Activated CD4-positive, alpha-beta T cell treated with anti-CD3 and anti-CD28 coated beads, Interleukin-2, amount 50 U/mL, for 1 hour (primary cell): ENCODE results near the gene AUTS2.

Experiments
- DNase-seq: peaks from one replicate; pipeline ENCODE4 v3.0.0-alpha.2; 2020

The AUTS2 gene

DNA sequence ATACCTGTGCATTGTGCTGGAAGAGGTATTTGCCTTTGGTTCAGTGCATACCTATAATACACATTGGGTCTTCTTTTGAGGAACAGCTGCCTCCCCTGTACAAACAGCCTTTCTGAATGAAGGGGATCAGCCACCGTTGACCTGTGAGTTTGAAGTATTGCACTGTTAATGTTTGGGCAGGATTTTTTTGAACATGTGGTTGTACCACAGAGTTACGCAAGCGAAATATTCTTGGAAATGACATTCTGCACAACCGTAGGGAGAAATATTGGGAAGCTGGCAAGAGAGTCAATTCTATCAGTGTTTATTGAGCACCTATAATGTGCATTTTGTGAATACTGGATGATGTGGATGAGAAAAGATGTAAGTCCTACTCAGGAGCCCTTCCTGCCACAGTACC is 270.6 kb downstream of the AUTS2 start:
- DNase-seq, result no peak

DNA sequence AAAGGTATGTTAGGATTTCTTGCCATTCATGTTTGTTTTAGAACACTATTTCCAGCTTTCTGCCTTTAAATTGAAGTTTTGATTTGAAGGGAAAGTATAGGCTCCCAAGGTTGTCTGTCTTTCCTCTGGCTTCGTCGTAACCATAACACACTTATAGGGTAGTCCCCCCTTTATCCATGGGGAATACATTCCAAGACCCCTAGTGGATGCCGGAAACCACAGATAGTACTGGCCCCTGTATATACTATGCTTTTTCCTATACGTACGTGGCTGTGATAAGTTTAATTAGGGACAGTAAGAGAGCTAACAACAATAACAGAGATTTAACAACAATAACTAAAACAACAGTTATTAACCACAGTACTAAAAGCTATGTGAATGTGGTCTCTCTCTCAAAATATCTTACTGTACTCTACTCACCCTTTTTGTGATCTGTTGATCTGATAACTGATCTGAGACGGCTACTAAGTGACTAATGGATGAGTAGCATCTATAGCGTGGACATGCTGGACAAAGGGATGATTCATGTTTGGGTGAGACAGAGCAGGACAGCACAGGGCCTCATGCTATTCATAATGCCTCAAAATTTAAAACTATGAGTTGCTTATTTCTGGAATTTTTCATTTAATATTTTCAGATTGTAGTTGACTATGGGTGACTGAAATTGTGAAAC is 273.1 kb downstream of the AUTS2 start:
- DNase-seq, result no peak

GRCh38 chr7:69871886-69872569 is 273.8 kb downstream of the AUTS2 start:
- DNase-seq, result no peak

DNA sequence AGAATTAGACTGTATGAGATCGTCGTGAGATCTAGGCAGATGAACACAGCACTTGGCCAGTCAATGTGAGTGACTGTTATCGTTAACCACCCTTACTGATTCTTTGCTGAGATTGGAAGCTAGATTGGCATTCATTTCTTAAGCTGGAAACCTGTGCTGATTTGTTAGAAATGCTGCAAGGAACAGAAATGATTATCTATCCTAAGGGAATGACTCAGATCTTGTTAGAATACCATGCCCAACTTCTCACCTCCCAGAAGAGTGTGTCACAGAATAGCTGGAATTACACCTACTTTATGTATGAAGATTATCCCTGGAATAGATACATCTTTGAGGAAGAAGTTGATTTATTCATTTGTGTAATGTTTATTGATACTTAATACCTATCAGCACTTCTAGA is 275.2 kb downstream of the AUTS2 start:
- no peak for DNase-seq

- no peak for DNase-seq
Observed at GRCh38 chr7:69878015-69878414, 279.7 kb downstream of the AUTS2 start.

DNA sequence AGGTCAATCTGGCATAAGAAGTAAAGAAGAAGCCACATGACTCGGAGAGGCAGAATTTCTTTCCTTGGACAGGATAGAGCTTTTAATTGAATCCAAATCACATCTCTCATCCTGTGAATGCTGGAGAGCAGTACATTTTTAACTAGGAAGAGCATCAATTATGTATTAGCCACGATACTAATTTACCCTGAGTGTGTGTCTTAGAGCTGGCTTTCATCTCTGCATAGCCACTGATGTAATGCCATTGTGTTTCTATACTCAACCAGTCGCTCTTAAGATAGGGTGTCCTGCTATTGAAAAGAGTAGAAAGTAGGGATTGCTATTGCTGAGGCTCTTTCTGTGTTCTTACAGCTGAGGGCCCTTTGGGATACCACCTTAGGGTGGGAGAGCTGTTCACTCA is 280.3 kb downstream of the AUTS2 start:
- DNase-seq, result no peak

DNA sequence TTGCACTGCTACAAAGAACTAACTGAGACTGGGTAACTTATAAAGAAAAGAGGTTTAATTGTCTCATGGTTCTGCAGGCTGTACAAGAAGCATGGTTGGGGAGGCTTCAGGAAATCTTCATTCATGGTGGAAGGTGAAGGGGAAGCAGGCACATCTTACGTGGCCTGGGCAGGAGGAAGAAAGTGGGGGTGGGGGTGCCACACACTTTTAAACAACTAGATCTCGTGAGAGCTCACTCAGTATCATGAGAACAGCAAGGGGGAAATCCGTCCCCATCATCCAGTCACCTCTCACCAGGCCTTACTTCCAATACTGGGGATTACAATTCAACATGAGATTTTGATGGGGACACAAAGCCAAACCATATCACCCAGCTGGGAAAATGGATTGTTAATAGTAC is 281.7 kb downstream of the AUTS2 start:
- DNase-seq, result no peak

DNA sequence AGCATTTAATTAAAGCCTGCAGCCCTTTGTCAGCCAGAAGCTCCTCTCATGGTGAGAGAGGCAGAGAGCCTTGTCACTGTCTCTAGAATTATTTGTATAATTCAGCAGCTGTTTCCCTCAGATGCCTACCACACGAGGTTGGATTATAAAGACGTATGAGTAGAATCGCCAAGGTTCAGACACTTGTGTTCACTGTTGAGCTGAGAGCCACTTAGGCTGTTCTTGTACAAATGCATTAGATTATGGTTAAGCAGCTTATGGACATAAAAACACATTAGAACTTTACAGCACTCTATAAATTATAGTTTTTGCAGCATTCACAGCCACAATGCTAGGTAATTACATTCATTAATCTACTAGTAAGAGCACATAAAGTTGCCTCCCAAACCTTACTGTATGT is 282.6 kb downstream of the AUTS2 start:
- DNase-seq, result no peak

- no peak for DNase-seq
Observed at GRCh38 chr7:69882269-69882668, 284.0 kb downstream of the AUTS2 start.

DNA sequence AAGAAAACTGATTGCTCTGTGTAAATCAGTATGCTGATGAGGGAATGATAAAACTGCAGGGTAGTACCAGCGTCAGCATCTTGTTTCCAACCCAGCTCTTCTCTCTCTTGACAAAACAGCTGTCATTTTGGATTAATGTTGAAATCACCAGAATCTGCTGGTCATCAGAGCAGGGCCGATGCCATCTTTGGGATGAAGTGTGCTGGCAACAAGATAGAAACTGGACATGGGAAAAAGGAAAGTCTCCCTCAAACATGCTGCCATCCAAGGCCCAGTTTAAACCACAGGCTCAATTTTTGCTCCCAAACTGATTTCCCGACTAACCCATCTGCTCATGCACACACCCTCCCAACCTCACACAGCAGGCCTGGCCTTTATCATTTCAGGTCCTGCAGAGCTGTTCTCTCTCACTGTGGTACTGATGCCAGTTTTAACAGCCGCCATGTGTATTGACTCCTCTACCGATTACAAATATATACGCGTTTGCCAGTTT is 285.2 kb downstream of the AUTS2 start:
- DNase-seq, result no peak

- no peak for DNase-seq
Observed at GRCh38 chr7:69885431-69885830, 287.2 kb downstream of the AUTS2 start.

GRCh38 chr7:69889338-69889975 is 291.2 kb downstream of the AUTS2 start:
- no peak for DNase-seq

DNA sequence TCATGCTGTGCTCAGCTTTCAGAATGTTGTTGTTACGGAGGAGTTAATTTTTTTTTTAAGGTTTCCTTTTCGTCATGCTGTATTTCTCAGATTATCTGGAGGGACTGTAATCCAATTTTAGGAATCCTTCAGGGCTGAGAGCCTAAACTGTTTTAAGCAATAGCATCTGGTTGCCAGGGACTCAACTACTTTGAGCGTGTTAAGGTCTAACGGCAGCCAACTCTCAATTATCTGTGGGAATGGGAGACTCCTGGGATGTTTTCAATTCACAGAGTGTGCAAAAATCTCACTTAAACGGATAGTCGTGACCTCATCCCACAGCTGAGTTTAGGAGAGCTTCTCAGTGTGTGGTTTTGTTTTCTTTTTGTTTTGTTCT is 291.7 kb downstream of the AUTS2 start:
- no peak for DNase-seq

DNA sequence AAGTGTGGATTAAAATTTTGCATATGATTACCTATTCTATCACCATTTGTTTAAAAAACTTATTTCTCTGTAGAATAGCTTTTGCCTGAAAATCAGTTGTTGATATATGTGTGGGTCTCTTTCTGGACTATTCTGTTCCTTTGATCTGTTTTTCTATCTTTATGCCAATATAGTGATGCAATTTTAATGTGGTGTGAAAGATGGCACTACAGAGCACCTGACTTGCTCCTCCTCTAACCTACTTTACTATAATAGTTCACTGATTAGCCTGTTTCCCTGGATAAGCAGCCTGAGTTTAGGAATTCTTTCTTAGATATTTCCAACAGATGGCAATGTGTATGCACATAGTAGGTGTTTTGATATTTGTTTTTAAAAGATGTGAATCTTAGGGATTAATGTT is 294.5 kb downstream of the AUTS2 start:
- no peak for DNase-seq

DNA sequence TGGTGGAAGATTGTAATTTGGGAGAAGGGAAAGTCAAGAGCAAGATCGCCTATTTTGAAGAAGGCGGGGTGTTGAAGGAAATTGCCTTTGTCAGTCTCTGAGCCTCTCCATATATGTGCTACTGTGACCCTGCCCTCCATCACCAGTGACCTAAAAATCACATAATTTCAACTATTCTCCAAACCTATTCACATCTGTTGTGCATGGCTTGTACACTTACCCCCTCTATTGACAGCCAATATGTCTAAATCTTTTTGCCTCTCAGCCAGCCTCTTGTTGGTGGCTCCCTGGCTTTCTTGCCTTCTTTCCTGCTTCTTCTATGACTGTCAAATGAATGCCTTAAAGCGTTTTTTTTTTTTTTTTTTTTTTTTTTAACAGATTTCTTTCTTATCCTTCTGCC is 295.6 kb downstream of the AUTS2 start:
- no peak for DNase-seq

- DNase-seq, result no peak
Observed at GRCh38 chr7:69895446-69895845, 297.2 kb downstream of the AUTS2 start.

- DNase-seq, result no peak
Observed at GRCh38 chr7:69896121-69896520, 297.8 kb downstream of the AUTS2 start.

DNA sequence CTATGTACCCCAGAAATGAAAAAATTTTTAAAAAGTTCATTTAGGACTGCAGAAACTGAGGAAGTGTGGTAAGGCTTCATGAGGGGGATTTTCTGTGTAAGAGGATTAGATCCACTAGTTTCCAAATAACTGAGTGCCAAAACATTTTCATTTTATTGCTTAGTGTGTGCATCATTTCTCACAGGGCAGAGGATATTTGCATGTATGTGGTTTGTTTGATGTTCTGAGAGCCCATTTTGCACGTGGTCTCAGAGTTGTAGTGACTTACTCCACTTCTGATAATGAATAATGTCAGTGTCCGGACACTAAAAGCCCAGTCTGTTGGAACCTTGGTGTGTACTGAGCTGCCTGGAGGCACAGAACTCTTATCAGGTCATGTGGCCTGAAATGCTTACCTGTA is 299.9 kb downstream of the AUTS2 start:
- no peak for DNase-seq

DNA sequence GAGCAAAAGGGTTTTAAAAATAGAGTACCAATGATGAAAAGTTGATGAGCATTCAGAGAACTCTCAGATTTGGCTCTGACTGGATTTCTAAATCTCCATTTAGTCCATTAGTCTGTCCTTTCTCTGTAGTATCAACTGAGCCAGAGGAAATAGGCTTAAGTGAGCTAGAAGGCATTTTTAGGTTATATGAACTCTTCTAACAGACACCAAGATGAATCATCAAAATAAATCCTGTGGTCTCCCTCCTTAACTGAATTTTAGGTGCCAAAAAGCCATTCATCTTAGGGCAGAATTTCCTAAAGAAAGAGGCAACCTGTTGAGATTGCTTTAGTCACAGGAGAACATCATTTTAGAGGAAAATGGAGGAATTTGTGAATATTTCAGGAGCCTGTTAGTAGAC is 305.1 kb downstream of the AUTS2 start:
- no peak for DNase-seq

- DNase-seq, result no peak
Observed at GRCh38 chr7:69906283-69906995, 308.2 kb downstream of the AUTS2 start.

DNA sequence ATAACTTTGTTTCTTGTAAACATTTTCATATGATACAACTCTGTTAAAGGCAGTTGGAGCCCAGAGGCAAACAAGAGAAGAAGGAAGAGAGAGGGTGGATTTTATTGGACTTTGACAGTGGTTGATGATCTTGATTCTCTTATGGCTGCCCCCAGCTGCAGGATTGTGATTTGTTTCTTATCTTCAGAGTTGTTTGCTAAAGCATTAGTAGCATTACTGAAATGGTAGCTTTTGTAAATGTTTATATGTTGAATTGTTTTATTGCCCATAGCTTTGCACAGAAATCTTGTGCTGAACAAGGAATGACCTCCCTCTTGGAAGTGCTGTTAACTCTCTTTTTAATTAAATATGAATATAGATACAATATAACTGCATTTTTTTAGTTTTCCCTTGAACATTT is 309.4 kb downstream of the AUTS2 start:
- no peak for DNase-seq

GRCh38 chr7:69908454-69908853 is 310.2 kb downstream of the AUTS2 start:
- DNase-seq, result no peak

- no peak for DNase-seq
Observed at GRCh38 chr7:69910150-69910549, 311.9 kb downstream of the AUTS2 start.

GRCh38 chr7:69911337-69911736 is 313.1 kb downstream of the AUTS2 start:
- no peak for DNase-seq
